ENCODE results near the gene RMDN3.

RMDN3 gene

GRCh38 chr15:40749151-40749630, 5.9 kb downstream of the RMDN3 start:
- DNase-seq (ENCODE audit: low read depth, low spot score), result no peak

GRCh38 chr15:40747685-40748631, 7.1 kb downstream of the RMDN3 start:
- no peak for DNase-seq (ENCODE audit: low read depth, low spot score)

DNA sequence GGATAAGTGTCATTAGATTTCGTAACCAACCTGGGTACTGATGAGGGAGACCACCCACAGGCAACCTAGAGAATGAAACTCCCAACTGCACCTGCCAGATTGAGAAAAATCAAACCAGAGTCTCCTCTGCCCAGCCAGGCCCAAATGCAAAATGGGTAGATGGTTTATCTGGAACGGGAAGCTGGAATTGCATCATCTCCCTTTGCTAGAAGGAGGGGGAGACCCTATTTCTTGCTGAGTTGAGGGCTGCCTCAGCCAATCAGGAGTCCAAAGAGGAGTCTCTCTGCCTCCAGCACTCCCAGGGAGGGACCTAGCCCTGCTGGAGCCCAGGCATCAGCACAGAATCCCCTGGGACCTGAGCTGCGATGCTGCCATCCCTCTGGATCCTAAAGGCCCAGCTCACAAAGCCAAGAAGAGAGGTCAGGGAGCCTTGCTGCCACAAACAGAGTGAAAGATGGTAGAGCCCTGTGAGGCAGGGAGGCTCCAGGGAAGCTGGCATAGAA, 8.1 kb downstream of the RMDN3 start:
- no peak for DNase-seq (ENCODE audit: low read depth, low spot score)

GRCh38 chr15:40744815-40745152, 10.3 kb downstream of the RMDN3 start:
- no peak for DNase-seq (ENCODE audit: low read depth, low spot score)

DNA sequence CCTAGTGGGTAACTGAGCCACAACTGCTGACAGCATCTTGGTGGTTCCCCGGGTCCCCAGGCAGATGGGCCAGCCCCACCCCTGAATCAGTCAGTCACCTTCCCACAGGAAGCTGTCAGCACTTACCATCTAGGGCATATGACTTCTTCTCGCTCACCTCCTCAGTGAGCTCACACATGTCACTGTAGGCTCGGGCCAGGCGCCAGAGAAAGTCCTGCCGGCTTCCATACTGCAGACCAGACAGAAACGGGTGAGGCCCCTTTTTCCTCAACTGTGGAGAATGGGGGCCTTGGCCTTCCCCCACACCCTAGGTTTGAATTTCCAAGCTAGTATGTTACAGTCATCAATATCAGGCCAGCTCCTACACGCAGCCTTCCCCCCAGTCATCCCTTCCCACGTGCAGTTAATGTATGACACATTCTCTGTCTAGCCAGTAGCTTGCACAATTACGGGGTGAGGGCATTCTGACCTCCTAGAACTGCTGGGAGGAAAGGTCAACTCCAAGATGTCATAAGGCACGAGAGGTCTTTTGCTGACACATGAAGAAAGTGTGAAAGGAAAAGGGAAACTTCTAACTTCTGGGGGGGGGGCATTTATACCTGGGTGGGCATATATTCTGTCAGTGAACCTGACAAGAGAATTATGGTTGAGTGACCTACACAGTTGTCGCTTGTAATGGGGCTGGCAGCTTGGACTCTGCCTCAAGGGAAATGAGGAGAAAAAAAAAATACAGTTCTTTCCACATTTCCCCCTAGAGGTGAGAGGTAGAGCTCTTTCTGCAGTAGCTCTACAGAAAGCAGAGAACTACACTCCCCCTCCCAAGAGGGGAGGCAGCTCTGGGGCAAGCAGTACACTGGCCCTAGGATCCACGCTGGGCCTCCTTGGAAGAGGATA, 10.9 kb downstream of the RMDN3 start:
- DNase-seq (ENCODE audit: low read depth, low spot score), result no peak

- no peak for DNase-seq (ENCODE audit: low read depth, low spot score)
Observed at GRCh38 chr15:40743485-40743901, 11.6 kb downstream of the RMDN3 start.

DNA sequence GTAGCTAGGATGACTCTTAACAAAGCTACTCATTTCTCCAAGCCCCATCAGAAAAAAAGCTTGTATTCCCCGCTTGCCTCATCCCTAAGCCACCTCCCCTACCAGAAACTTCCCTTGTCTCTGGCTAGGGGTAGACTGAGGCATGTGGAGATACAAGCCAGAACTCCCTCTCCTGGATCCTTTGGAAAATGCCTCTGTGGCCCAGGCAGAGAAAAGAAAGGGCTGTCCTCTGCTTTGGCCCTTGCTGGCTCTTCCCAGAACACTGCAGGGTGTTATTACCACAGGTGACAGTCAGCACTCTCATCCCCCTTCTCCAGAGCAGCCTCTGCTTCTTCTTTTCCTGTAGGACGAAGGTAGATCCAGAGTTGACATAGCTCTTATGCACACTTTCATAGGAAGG, 15.2 kb downstream of the RMDN3 start:
- no peak for DNase-seq (ENCODE audit: low read depth, low spot score)

DNA sequence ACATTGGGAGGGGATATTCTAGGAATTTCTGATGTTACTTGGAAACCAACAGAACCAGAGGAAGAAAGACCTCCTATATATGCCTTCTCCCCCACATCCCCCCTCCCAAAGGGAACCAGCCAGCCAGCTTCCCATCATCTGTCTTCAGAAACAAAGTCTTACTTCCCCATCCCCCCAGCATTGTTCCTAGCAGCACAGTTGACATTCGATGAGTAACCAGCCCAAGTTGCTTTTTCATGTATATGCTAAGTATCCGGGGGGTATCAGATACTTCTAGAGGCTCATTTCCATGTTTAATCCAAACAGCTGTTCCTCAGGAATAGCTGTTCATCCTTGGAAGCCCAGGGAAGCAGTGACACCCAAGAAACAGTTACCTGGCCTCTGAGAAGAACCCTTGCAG, 16.0 kb downstream of the RMDN3 start:
- DNase-seq (ENCODE audit: low read depth, low spot score), result no peak

DNA sequence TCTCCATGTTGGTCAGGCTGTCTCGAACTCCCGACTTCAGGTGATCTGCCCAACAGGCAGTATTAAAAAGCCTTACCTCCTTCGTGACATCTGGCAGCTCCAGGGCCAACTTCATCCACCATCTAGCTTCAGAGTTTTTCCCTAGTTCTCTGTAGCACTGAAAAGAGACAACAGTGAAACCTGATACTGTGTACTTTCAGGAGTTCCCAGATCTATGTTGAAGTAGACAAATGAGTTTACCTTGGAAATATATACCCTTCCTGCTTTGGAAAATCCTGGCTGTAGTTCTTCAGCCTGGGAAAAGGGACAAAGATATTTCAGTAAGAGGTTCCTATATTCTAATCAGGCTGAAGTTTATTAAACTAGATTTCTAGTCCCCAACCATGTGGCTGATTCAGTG, 18.0 kb downstream of the RMDN3 start:
- DNase-seq (ENCODE audit: low read depth, low spot score), result no peak

GRCh38 chr15:40736575-40736974, 18.5 kb downstream of the RMDN3 start:
- DNase-seq (ENCODE audit: low read depth, low spot score), result no peak

- no peak for DNase-seq (ENCODE audit: low read depth, low spot score)
Observed at GRCh38 chr15:40731034-40731433, 24.0 kb downstream of the RMDN3 start.

GRCh38 chr15:40723919-40724318, 31.1 kb downstream of the RMDN3 start:
- no peak for DNase-seq (ENCODE audit: low read depth, low spot score)

DNA sequence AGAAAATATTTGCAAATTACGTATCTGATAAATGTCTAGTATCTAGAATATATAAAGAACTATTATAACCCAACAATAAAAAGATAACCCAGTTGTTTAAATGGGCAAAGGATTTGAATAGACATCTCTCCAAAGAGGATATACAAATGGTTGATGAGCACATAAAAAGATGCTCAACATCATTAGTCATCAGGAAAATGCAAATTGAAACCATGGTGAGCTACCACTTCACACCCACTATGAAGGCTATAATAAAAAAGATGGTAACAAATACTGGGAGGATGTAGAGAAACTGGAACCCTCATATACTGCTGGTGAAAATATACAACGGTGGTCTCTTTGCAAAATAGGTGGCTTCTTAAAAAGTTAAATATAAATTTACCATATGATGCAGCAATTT, 32.1 kb downstream of the RMDN3 start:
- no peak for DNase-seq (ENCODE audit: low read depth, low spot score)

- DNase-seq (ENCODE audit: low read depth, low spot score), result no peak
Observed at GRCh38 chr15:40722354-40722753, 32.7 kb downstream of the RMDN3 start.

DNA sequence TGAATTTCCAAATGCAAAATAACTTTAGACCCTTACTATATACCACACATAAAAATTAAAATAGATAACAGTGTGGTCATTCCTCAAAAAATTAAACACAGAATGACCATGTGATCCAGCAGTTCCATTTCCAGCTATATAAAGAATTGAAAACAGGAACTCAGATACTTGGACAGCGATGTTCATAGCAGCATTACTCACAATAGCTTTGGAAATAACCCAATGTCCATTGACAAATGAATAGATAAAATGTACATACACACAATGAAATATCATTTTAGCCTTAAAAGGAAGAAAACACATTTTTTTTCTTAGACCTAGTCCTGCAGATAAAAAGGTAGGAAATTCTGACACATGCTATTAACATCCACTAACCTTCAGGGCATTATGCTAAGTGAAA, 33.4 kb downstream of the RMDN3 start:
- DNase-seq (ENCODE audit: low read depth, low spot score), result no peak

- no peak for DNase-seq (ENCODE audit: low read depth, low spot score)
Observed at GRCh38 chr15:40716165-40716564, 38.9 kb downstream of the RMDN3 start.

DNA sequence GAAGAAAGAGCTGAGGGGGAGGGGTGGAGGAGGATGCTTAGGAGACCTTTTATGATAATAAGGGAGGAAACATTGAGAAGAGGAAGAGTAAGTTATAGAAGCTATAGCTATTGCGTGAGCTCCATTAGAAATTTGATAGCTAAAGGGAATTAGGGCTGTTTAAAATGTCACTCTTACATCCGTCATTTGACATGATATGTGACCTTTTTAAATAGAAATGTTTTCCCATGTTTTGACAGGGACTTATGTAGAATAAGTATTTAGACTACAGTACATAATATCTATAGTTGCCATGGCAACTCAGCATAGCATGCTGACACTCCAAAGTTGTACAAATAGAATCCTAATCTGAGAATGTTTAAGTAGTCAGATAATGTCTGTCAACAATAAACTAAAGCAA, 40.9 kb downstream of the RMDN3 start:
- DNase-seq (ENCODE audit: low read depth, low spot score), result no peak

- no peak for DNase-seq (ENCODE audit: low read depth, low spot score)
Observed at GRCh38 chr15:40706121-40706520, 48.9 kb downstream of the RMDN3 start.

DNA sequence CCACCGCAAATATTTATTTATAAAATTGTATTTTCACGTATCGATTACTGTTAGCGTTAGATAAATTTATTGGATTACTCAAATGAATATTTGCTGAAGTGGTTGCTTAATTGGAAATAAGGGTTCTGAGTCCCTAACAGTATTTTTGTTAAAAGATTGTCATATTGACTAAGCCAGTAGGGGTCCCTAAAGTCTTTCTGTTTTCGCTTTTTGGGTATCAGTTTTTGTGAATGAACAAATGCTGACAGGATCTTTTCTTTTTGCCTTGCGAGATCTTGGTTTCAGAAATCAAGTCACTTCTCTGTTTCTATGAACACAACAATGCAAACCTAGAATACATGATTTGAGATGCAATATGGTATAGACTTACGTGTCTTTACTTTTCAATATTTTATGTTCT, 53.0 kb downstream of the RMDN3 start:
- no peak for DNase-seq (ENCODE audit: low read depth, low spot score)

GRCh38 chr15:40697916-40698315, 57.1 kb downstream of the RMDN3 start:
- no peak for DNase-seq (ENCODE audit: low read depth, low spot score)

GRCh38 chr15:40696228-40696627, 58.8 kb downstream of the RMDN3 start:
- DNase-seq (ENCODE audit: low read depth, low spot score), result no peak

DNA sequence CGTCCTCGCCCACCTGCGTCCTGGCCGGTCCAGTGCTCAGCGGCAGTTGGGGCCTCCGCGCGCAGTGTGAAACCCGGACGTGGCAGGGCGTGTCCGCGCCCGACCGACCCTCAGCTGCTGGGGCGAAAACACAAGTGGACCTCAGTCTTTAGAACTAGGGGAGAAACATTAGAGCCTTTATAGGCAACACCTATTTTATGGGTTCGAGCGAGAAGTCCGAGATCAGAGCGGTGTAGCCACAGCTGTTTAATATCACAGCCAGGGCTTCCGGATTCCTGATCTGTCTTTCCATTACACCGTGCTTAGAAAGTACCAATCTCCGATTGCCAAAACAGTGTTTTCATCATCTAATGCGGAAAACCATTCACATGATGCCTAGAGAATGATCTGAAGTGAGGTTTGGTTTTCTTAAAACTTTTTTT, 59.6 kb downstream of the RMDN3 start:
- DNase-seq (ENCODE audit: low read depth, low spot score), result no peak

Data from activated CD4-positive, CD25-positive, alpha-beta regulatory T cell treated with anti-CD3 and anti-CD28 coated beads, Interleukin-2, amount 50 U/mL, for 16 hours (primary cell).